ENCODE measurements around the gene CAPN15.

CAPN15 gene

DNA sequence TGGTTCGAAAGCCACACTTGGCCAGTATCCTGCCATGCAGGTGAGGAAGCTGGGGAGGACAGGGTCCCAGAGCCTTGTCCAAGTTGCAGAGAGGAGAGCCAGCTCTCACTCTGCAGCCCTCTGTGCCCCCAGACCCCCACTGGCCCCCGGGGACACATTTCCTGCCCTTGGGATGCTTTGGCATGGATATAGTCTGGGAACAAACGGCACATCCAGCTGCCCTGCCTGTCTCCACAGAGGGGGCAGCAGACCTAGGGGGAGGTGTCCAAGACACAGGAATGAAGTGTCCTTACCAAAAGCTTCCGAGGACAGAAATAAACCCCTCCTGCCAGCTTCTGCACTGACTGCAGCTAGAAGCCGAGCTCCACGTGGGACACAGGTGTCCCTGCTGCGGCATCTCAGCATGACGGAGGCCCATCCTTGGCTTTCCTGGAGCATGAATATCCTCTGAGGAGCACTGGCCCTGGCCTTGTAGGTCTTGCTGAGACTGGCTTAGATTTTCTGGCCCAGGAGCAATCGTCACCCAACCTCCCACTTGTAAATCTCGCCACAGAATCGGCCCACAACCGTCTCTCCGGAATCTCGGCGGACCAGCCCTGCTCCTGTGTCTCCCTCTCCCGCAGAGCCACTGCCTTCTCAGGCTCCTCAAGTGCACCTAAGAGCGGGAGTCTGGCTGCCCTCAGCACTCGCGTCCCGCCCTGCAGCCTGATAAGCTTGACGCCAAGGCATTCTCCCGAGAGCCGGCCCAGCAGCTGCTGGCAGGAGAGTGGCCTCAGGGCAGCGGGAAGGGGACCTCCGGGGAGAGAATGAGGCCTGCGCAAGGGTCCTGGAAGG, 1.1 kb upstream of the CAPN15 start:
- no peak for DNase-seq

- DNase-seq = peak; percentile 37
These were observed 849 bp downstream of the CAPN15 start for GRCh38 chr16:528111-529011.

GRCh38 chr16:529012-529575, 1.6 kb downstream of the CAPN15 start:
- DNase-seq = no peak

GRCh38 chr16:530111-530817, 2.8 kb downstream of the CAPN15 start:
- no peak for DNase-seq

GRCh38 chr16:531494-532125, 4.1 kb downstream of the CAPN15 start:
- DNase-seq = no peak

DNA sequence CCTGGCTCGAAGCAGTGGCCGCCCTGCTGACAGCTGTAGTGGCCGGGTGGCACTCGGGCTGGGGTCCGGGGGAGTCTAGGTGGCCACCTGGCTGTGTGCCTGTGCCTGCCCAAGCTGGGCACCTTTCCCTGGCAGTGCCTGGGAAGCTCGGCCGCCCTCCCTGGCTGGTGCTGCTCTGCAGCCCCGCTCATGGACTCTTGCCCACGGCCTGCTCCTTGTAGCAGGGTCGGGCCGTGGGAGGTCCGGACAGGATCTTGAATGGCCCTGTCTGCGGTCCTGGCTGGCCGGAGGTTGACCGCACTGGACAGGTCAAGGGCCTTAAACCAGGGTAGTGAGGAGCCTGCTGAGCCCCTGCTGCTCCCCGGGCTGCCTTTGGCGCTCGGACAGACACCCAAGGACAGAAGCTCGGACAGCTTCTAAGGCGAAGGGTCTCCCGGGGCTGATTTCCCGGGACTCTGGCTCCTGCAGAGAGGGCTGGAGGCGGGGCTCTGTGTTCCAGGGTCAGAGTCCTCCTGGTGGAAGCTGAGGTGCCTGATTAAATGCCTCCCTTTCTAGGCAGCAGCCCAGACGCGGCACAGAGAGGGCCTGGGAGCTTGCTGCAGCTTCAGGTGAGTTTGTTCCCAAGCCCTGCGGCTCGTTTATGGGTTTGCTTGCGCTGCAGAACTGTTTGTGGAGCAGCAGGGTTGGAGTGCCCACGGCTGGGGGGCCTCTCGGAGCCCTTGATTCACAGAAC, 6.0 kb downstream of the CAPN15 start:
- no peak for DNase-seq

DNA sequence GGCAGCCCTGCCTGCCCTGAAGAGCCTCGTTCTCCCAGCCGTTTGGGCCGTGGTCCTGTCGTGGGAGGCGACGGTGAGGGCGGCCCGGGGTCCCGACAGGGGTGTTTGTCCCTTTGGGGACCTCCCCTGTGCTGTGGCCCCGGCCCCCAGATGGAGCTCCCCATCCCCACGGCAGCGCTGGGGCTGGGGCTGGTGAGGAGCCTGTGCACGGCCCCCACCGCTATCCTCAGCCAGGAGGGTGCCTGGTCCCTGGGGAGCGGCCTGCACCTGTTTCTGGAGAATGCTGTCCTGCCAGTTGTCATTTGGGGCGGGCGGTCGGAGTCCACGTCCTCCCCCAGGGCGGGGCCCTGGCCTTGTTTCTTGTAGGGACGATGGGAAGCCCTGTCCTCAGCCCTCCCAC, 6.6 kb downstream of the CAPN15 start:
- DNase-seq = no peak

DNA sequence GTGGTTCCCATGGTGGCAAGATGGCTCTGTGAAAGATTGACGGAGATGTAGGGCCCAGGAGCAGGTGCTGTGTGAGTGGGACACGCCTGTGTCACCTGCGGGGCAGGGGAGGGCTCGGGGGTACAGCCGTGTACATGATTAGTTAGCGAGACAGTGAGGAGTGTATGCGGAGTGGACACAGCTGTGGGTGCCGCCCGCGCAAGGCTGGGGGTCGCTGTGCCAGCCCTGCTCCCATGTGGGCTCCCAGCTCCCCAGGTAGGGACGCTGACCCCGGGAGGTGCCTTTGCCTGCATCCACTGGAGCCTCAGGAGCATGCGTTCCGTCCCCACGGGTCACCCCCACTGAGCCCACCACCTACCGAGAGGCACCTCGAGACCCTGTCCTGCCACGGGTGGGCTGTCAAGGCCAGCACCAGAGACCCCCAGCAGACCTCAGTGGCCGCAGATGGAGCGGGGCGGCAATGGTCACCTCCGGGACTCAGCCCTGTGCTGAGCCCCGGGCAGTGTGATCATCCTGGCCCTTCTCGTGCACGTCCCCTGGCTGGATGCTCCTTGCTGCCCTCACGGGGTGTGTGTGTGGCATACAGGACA, 7.4 kb downstream of the CAPN15 start:
- DNase-seq = no peak

- DNase-seq = no peak
These were observed 8.2 kb downstream of the CAPN15 start for GRCh38 chr16:535446-536405.

DNA sequence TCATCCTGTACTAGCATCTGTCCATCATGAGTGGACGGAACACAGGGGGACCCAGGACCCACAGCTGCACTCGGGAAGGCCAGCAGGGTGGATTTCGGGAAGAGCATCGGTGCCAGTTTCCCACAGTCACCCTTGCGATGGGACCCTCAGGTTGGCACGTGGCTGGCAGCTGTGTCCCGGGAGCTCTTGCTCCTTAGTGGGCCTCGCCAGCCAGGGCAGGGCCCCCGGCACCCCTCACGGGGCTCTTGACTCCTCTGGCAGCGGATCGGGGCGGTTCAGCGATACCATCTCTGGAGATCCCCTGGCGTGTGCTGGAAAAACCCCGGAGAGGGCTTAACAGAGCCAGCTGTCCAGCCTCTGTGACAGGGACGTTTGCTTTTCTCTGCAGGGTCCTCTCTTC, 9.2 kb downstream of the CAPN15 start:
- no peak for DNase-seq

DNA sequence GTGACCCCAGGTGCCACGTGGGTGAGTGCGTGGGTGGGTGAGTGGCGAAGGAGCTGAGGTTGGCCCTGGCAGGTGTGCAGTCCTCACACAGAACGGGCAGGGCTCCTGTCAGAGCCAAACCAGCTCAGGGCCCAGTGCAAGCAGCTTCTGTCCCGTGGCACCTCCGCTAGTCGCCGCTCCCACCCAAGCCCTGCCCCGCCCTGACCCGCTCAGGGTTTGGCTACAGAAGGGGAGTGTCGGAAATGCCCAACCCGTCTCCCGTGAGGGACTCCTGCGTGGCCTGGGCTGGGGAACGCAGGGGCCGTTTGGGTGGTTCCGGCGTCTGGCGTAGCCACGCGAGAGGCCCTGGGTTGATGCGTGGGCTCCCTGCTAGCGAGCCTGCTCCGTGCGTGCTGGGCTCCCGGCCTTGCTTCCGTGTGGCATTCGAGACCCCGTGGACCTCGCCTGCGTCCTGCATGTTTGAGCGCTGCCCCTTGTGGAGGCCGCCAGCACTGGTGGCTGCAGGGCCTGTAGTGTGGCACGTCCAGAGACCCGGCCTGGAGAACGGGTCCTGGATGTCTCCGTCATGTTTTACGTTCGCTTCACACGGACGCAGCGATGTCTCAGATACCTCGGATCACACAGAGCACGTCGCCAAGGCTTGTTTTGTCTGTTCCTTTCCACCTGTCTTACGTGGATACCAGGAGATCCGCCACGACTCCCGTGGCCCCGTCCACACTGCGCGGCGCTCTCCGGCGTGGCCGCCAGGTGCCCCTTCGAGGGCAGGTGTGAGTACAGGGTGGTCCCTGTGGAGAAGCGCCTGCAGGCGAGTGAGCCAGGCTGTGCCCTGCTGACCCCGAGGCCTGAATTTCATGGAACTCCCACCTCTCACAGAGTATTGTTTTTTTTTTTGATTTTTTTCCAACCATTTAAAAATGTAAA, 10.2 kb downstream of the CAPN15 start:
- DNase-seq = no peak

DNA sequence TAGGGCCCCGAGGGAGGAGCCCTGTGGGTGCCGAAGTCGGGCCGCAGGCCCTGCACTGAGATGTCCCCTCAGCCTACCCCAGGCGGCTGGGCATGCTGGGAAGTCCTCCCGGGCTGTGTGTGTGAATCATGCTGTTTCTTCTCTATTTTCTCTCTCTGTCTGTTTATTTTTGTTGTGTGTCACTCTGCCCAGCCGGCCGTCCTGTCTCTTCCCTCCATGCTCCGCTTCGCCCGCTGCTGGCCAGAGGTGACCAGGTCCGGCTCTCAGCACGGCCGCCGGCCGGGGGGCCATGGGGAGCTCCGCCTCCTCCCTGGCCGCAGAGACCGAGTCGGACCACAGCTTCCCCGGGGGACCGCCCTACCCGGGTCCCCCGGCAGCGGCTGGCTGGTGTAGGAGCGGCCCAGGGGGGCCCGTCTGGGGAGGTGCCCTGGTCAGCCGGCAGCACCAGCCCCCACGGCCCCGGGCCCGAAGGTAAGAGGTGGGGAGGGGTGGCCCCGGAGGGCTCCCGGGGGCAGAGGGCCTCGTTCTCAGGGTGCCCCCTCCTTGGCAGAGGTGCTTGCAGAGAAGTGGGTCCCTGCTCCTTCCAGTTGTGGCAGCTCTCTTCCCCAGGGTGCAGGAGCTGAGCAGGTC, 12.5 kb downstream of the CAPN15 start:
- DNase-seq = no peak

- DNase-seq = no peak
These were observed 13.3 kb downstream of the CAPN15 start for GRCh38 chr16:540645-541340.

DNA sequence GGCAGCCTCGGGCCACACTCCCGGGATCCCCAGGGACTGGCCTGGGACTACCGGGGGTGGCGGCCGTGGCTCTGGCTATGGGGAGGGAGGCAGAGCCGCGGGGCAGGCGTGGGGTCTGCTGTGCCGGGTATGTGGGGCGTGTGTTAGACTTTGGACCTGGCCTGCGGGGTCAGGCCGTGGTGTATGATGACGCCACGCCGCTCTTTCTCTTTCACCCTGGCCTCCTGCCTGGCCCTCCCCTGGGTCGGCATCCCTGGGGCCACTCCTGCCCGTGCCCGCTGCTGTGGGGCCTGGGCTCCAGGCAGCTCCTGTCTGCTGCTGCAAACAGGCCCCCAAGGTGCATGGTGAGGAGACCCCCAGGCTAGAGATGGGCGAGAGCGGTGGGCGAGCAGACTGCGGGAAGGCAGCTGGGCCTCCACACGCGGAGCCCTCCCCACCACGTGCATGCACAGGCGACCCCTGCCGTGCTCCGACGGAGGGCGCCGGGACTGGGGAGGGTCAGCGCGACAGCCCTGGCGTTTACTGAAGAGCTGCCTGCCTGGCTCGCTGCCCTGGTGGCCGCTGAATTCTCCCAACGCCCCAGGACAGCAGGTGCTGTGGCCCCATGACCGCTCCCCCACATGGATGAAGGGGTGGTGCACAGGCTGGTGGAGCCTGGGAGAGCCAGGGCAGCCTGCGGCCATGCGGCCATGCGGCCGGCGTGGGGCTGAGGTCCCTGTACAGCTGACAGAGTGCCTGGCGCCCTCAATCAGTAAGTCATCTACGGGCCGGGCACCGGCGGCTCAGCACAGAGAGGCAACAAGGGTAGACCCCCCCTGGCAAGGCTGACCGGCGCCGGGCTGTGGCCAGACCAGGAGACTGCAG, 16.0 kb downstream of the CAPN15 start:
- DNase-seq = no peak

- DNase-seq = no peak
These were observed 17.0 kb downstream of the CAPN15 start for GRCh38 chr16:544517-544916.

- DNase-seq = peak; percentile 59
These were observed 19.6 kb downstream of the CAPN15 start for GRCh38 chr16:546909-547770.
